Glutamatergic neuron (in vitro differentiated cells): ENCODE results near the gene MAN2A2. TPM values are rescaled to one million over a fixed set of nuclear protein-coding genes. Genes with fewer than 3 reads are reported as not detected.

Experiments
- DNase-seq: peaks from one replicate; pipeline ENCODE4 v3.0.0; 2022
- H3K27ac Mint-ChIP-seq: one replicate; pipeline ENCODE4 v1.8.0; 2020; ENCODE audit warnings: mild to moderate bottlenecking, mixed read lengths, inconsistent platforms; ENCODE audit not compliant: unreplicated experiment
- H3K27me3 Mint-ChIP-seq: one replicate; pipeline ENCODE4 v1.8.0; 2020; ENCODE audit warnings: mild to moderate bottlenecking, moderate library complexity, mixed read lengths, inconsistent platforms; ENCODE audit not compliant: unreplicated experiment
- H3K36me3 Mint-ChIP-seq: one replicate; pipeline ENCODE4 v1.8.0; 2020; ENCODE audit warnings: mild to moderate bottlenecking, mixed read lengths, inconsistent platforms; ENCODE audit not compliant: unreplicated experiment
- H3K4me1 Mint-ChIP-seq: one replicate; pipeline ENCODE4 v1.8.0; 2020; ENCODE audit warnings: mild to moderate bottlenecking, low read depth, mixed read lengths, inconsistent platforms; ENCODE audit not compliant: unreplicated experiment
- H3K4me3 Mint-ChIP-seq: one replicate; pipeline ENCODE4 v1.8.0; 2020; ENCODE audit warnings: mild to moderate bottlenecking, mixed read lengths, inconsistent platforms; ENCODE audit not compliant: unreplicated experiment
- H3K9me3 Mint-ChIP-seq: one replicate; pipeline ENCODE4 v1.8.0; 2020; ENCODE audit warnings: mild to moderate bottlenecking, moderate library complexity, mixed read lengths, inconsistent platforms; ENCODE audit not compliant: unreplicated experiment
- total RNA-seq: library from RNA; stranded (reverse); fragmentation: NEBNext Ultra II Directional; extraction: Animal tissue kit (Norgen Biotek cat#: 25700); gene quantifications from one replicate; pipeline ENCODE4 v1.2.1, GENCODE V29; 2021; ENCODE audit not compliant: unreplicated experiment
- TF ChIP-seq, protein P1 (sequence below): fragments of 200-600 bp; sonication (generic); IDR thresholded peaks from one replicate; pipeline ENCODE4 v1.5.0; 2021; ENCODE audit not compliant: partially characterized antibody, unreplicated experiment

MAN2A2 gene
- total RNA-seq, 1 donor from 2014 or later, result 81.8 TPM

DNA sequence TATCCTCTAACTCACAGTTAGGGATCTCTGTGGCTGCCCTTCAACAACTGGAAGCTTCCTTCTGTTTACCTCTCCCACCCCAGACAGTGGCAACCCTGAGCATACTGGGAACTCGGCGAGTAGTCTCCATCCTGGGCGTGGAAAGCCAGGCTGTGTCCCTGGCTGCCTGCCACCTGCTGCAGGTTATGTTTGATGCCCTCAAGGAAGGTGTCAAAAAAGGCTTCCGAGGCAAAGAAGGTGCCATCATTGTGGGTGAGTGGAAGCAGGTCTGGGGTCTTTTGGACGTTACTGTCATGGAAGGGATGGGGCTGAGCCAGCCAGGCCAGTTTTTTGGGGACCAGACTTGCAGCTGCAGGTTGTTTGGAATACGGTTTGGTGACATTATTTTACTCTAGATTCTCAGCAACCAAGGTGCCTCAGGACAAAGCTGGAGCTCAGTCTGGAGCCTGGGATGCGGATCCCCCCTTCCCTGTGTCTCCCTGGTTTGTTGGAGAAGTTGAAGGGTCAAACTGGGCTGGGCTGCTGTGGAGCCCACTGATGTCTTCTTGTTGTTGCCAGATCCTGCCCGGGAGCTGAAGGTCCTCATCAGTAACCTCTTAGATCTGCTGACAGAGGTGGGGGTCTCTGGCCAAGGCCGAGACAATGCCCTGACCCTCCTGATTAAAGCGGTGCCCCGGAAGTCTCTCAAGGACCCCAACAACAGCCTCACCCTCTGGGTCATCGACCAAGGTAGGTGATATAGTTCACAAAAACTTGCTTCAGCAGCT lies 39.4 kb downstream of the MAN2A2 start:
- Mint-ChIP-seq H3K36me3 (no peaks in the 10 kb centered on the region), H3K4me3 (no peak overlapping the region)

DNA sequence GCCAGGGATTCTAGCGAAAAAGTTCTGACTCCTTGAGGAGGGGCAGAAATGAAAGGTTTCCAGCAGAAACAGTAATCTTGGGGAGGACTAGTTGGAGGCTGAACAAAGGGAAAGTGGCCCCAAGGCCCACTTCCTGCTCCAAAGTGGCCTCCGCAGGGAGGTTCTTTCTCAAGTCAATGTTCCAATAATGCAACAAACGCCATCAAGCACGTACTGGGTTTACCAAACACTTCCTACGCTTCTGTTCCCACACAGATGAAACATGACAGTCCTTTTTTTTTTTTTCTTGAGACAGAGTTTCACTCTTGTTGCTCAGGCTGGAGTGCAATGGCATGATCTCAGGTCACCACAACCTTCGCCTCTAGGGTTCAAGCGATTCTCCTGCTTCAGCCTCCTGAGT lies 42.0 kb downstream of the MAN2A2 start:
- peaks cover 2% of the 10 kb centered on the region for H3K9me3 Mint-ChIP-seq
- TF ChIP-seq, protein P1, sequence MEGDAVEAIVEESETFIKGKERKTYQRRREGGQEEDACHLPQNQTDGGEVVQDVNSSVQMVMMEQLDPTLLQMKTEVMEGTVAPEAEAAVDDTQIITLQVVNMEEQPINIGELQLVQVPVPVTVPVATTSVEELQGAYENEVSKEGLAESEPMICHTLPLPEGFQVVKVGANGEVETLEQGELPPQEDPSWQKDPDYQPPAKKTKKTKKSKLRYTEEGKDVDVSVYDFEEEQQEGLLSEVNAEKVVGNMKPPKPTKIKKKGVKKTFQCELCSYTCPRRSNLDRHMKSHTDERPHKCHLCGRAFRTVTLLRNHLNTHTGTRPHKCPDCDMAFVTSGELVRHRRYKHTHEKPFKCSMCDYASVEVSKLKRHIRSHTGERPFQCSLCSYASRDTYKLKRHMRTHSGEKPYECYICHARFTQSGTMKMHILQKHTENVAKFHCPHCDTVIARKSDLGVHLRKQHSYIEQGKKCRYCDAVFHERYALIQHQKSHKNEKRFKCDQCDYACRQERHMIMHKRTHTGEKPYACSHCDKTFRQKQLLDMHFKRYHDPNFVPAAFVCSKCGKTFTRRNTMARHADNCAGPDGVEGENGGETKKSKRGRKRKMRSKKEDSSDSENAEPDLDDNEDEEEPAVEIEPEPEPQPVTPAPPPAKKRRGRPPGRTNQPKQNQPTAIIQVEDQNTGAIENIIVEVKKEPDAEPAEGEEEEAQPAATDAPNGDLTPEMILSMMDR, result no peak
- H3K4me3 Mint-ChIP-seq, result no peak overlapping the region
- no peaks in the 10 kb centered on the region for H3K36me3 Mint-ChIP-seq
- H3K27me3 Mint-ChIP-seq, result no peaks in the 10 kb centered on the region
- DNase-seq, result no peak
- no peak overlapping the region for H3K27ac Mint-ChIP-seq
- no peaks in the 10 kb centered on the region for H3K4me1 Mint-ChIP-seq

More for the DNA sequence above, 39.4 kb downstream of the MAN2A2 start:
- peaks cover 2% of the 10 kb centered on the region for H3K9me3 Mint-ChIP-seq
- H3K27ac Mint-ChIP-seq, result no peak overlapping the region
- no peak for DNase-seq
- TF ChIP-seq, protein P1, result no peak
- H3K27me3 Mint-ChIP-seq, result no peaks in the 10 kb centered on the region
- H3K4me1 Mint-ChIP-seq, result no peaks in the 10 kb centered on the region

DNA sequence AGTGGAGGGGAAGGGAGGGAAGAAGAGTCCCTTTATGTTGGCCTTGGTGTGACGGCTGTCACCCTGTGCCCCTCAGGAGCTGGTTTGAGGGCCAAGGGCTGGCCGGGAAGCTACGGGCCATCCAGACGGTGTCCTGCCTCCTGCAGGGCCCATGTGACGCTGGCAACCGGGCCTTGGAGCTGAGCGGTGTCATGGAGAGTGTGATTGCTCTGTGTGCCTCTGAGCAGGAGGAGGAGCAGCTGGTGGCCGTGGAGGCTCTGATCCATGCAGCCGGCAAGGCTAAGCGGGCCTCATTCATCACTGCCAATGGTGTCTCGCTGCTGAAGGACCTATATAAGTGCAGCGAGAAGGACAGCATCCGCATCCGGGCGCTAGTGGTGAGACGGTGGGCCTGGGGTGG lies 43.4 kb downstream of the MAN2A2 start:
- H3K36me3 Mint-ChIP-seq, result no peaks in the 10 kb centered on the region
- no peaks in the 10 kb centered on the region for H3K27me3 Mint-ChIP-seq
- H3K9me3 Mint-ChIP-seq, result peaks cover 2% of the 10 kb centered on the region
- no peak overlapping the region for H3K27ac Mint-ChIP-seq
- TF ChIP-seq, protein P1, result no peak
- H3K4me1 Mint-ChIP-seq, result no peaks in the 10 kb centered on the region
- DNase-seq, result no peak
- no peak overlapping the region for H3K4me3 Mint-ChIP-seq

DNA sequence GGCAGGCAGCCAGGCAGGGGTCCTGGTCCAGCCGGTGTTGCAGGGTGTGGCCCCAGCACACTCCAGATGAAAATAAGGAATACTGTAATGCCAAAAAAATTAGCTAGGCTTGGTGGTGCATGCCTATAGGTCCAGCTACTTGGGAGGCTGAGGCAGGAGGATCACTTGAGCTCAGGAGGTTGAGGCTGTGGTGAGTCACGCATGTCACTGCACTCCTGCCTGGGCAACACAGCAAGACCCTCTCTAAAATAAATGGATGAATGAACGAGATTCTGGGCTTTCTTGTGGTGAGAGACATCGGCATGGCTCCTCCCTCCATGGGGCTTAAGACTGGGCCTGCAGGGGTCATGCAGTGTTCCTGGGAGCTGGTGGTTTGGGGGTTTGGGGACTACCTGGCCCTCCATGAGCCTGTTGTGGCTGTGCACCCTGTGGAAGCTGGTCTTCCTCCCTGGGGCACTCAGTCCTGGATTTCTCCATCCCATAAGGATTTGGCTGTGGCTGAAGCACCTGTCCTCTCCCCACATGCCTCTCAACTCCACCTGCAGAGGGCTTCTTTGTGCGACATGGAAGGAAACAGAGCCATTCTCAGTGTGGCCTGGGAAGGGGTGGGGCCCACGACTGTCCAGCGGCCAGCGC lies 44.0 kb downstream of the MAN2A2 start:
- H3K27me3 Mint-ChIP-seq, result peaks cover 4% of the 10 kb centered on the region
- H3K27ac Mint-ChIP-seq, result no peak overlapping the region
- peaks cover 2% of the 10 kb centered on the region for H3K9me3 Mint-ChIP-seq
- DNase-seq, result no peak
- TF ChIP-seq, protein P1, result no peak
- no peak overlapping the region for H3K4me3 Mint-ChIP-seq
- no peaks in the 10 kb centered on the region for H3K36me3 Mint-ChIP-seq
- no peaks in the 10 kb centered on the region for H3K4me1 Mint-ChIP-seq
